HEK293 (cell line): ENCODE results near the gene SP3.

Experiments used
- CTCF ChIP-seq: fragments of 450-650 bp; formaldehyde crosslinking; IDR thresholded peaks from 2 replicates; pipeline ENCODE4 v1.5.1; 2016; ENCODE audit warnings: missing biosample characterization, missing genetic modification characterization
- EGR2 ChIP-seq: fragments of 450-650 bp; formaldehyde crosslinking; IDR thresholded peaks from 2 replicates; pipeline ENCODE4 v1.5.1; 2016; ENCODE audit warnings: low read depth, missing biosample characterization, missing genetic modification characterization
- GLIS2 ChIP-seq: fragments of 450-650 bp; formaldehyde crosslinking; IDR thresholded peaks from 2 replicates; pipeline ENCODE4 v1.5.1; 2016; ENCODE audit warnings: missing biosample characterization, missing genetic modification characterization
- ZBTB49 ChIP-seq: fragments of 450-650 bp; formaldehyde crosslinking; IDR thresholded peaks from 2 replicates; pipeline ENCODE4 v1.5.1; 2016; ENCODE audit warnings: missing biosample characterization, missing genetic modification characterization, low read depth
- ZNF133 ChIP-seq: fragments of 450-650 bp; formaldehyde crosslinking; IDR thresholded peaks from 2 replicates; pipeline ENCODE4 v1.5.1; 2016; ENCODE audit warnings: missing biosample characterization, missing genetic modification characterization
- ZNF274 ChIP-seq, 2 experiments: fragments of 200-500 bp in 1 of 2; fragments of 450-650 bp in 1 of 2; sonication (Bioruptor generic) in 1 of 2; formaldehyde crosslinking in 1 of 2; IDR thresholded peaks; 2 replicates each; pipeline versions ENCODE4 v1.5.1 to v1.6.1; 2014 to 2016; ENCODE audit warnings: borderline replicate concordance in 1 of 2, inconsistent platforms in 1 of 2, low read length in 1 of 2, missing biosample characterization in 1 of 2, missing genetic modification characterization in 1 of 2
- ZNF610 ChIP-seq: fragments of 450-650 bp; formaldehyde crosslinking; IDR thresholded peaks from 2 replicates; pipeline ENCODE4 v1.5.1; 2016; ENCODE audit warnings: missing biosample characterization, missing genetic modification characterization, borderline replicate concordance
- ZNF777 ChIP-seq: fragments of 450-650 bp; formaldehyde crosslinking; IDR thresholded peaks from 2 replicates; pipeline ENCODE4 v1.5.1; 2017; ENCODE audit warnings: missing biosample characterization, missing genetic modification characterization, borderline replicate concordance
- TF ChIP-seq, protein P1 (sequence below): fragments of 450-650 bp; formaldehyde crosslinking; IDR thresholded peaks from 2 replicates; pipeline ENCODE4 v1.5.1; 2017; ENCODE audit warnings: missing biosample characterization, mild to moderate bottlenecking, missing genetic modification characterization, moderate library complexity

DNA sequence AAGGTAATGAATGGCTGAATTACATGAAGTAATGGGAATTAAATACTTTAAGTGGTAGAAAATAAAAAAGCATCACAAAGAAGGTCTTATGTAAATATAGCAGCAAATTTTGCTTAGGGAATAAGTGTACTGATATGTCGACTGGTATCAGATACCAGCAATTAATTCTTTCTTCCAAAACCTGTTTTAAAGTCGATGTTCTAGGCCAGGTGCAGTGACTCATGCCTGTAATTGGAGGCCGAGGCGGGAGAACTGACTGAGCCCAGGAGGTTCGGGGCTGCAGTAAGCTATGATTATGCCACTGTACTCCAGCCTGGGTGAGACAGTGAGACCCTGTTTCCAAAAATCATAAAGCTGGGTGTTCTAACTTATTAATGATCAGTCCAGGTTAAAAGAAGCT is 30.3 kb downstream of the SP3 start:
- TF ChIP-seq ZNF133 (tag by site-specific recombination) (no peak), CTCF (tag by site-specific recombination) (no peak), ZNF274 (IDR thresholded peaks at IDR 0.05; ENCODE audit: low read length) (no peak), ZNF274 (tag by site-specific recombination; IDR thresholded peaks at IDR 0.05; ENCODE audit: borderline replicate concordance) (no peak), ZBTB49 (no peak), GLIS2 (tag by site-specific recombination) (no peak), ZNF610 (tag by site-specific recombination) (no peak), EGR2 (tag by site-specific recombination) (no peak), ZNF777 (tag by site-specific recombination) (no peak)
- TF ChIP-seq, protein P1, sequence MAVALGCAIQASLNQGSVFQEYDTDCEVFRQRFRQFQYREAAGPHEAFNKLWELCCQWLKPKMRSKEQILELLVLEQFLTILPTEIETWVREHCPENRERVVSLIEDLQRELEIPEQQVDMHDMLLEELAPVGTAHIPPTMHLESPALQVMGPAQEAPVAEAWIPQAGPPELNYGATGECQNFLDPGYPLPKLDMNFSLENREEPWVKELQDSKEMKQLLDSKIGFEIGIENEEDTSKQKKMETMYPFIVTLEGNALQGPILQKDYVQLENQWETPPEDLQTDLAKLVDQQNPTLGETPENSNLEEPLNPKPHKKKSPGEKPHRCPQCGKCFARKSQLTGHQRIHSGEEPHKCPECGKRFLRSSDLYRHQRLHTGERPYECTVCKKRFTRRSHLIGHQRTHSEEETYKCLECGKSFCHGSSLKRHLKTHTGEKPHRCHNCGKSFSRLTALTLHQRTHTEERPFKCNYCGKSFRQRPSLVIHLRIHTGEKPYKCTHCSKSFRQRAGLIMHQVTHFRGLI (tag by site-specific recombination), result no peak
